Suprapubic skin (tissue), 4 donors: Measurements from ENCODE around the gene FCER1A.

Experiments
- POLR2A ChIP-seq, 2 donors: fragments of 450-650 bp; IDR thresholded peaks; one replicate each; pipeline ENCODE4 v1.6.1; 2017; ENCODE audit warnings: antibody characterized with exemption in 2 of 2, mild to moderate bottlenecking in 2 of 2, moderate library complexity in 2 of 2
- POLR2AphosphoS5 ChIP-seq, 3 donors: sonication (generic); formaldehyde crosslinking; IDR thresholded peaks; one replicate each; pipeline ENCODE4 v1.6.1; 2017; ENCODE audit warnings: antibody characterized with exemption in 3 of 3
- TF ChIP-seq, protein P1 (sequence below), 2 donors: fragments of 200-600 bp in 1 of 2; fragments of 450-650 bp in 1 of 2; sonication (generic) in 1 of 2; IDR thresholded peaks; one replicate each; pipeline ENCODE4 v1.5.1; 2016 to 2019; ENCODE audit warnings: antibody characterized with exemption in 2 of 2, mild to moderate bottlenecking in 1 of 2, moderate library complexity in 1 of 2

DNA sequence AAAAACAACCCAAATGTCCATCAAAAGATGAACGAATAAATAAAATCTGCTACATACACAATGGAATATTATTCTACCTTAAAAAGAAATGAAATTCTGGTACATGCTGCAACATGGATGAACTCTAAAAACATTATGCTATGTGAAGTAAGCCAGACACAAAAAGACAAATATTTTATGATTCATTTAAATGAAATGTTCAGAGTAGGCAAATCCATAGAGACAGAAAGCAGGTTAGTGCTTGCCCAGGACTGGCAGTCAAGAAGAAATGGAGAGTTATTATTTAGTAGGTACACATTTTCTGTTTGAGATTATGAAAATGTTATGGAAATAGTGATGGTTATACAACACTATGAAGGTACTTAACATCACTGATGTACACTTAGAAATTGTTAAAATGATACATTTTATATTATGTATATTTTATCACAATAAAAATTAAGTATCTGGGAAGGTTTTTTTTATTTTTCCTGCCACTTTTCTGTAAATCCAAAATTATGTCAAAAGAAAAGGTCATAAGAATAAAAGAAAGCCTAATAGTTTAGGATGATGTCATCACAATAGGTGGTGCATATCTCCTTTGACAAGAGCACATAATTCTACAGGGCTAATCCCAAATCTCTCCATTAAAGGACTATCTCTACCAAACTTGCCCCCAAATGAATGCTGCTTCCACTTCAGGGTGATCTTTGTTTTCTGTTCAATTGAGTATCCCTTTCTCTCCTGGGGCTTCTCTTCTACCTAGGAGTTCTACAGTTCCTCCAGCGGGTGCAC is 40.2 kb upstream of the FCER1A start:
- TF ChIP-seq POLR2A (IDR thresholded peaks at IDR 0.05) = no peak
- TF ChIP-seq, protein P1, sequence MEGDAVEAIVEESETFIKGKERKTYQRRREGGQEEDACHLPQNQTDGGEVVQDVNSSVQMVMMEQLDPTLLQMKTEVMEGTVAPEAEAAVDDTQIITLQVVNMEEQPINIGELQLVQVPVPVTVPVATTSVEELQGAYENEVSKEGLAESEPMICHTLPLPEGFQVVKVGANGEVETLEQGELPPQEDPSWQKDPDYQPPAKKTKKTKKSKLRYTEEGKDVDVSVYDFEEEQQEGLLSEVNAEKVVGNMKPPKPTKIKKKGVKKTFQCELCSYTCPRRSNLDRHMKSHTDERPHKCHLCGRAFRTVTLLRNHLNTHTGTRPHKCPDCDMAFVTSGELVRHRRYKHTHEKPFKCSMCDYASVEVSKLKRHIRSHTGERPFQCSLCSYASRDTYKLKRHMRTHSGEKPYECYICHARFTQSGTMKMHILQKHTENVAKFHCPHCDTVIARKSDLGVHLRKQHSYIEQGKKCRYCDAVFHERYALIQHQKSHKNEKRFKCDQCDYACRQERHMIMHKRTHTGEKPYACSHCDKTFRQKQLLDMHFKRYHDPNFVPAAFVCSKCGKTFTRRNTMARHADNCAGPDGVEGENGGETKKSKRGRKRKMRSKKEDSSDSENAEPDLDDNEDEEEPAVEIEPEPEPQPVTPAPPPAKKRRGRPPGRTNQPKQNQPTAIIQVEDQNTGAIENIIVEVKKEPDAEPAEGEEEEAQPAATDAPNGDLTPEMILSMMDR (IDR thresholded peaks at IDR 0.05) = no peak
- TF ChIP-seq POLR2AphosphoS5 (IDR thresholded peaks at IDR 0.05) = no peak
